ENCODE data around the gene ANGPTL7.
A peak's percentile ranks its signal among the peaks of the same experiment; 100 is the strongest.

The ANGPTL7 gene

DNA sequence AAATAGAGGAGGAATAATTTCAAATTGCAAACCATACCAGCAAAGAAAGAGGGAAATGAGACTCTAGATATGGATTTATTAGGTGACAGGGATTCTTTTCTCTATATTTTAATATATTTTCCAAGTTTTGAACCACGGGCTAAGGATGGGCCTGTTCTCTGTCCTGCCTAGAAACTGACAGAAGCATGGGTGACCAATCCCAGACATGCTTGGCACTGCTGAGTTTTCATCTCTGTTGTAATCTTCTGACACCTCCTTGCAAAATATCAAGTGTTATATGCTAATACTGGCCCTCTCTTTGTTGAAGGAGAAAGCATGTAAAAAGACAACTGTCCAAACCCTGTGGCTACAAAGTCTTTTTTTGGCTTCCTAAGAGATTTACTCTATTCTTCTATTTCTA, 774 bp upstream of the ANGPTL7 start:
- Mint-ChIP-seq H3K36me3 (ENCODE audit: low read depth) (peaks cover 39% of the 10 kb centered on the region), H3K4me1 (peaks cover 6% of the 10 kb centered on the region), H3K27ac (peak overlapping the region in 2 of 3 experiments; percentile 41 to 75), H3K27me3 (ENCODE audit: low read depth) (no peaks in the 10 kb centered on the region), H3K4me3 (no peak overlapping the region), H3K9me3 (no peaks in the 10 kb centered on the region)
- TF ChIP-seq, protein P1, sequence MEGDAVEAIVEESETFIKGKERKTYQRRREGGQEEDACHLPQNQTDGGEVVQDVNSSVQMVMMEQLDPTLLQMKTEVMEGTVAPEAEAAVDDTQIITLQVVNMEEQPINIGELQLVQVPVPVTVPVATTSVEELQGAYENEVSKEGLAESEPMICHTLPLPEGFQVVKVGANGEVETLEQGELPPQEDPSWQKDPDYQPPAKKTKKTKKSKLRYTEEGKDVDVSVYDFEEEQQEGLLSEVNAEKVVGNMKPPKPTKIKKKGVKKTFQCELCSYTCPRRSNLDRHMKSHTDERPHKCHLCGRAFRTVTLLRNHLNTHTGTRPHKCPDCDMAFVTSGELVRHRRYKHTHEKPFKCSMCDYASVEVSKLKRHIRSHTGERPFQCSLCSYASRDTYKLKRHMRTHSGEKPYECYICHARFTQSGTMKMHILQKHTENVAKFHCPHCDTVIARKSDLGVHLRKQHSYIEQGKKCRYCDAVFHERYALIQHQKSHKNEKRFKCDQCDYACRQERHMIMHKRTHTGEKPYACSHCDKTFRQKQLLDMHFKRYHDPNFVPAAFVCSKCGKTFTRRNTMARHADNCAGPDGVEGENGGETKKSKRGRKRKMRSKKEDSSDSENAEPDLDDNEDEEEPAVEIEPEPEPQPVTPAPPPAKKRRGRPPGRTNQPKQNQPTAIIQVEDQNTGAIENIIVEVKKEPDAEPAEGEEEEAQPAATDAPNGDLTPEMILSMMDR (IDR thresholded peaks at IDR 0.05; ENCODE audit: unreplicated experiment in 3 of 3): no peak

DNA sequence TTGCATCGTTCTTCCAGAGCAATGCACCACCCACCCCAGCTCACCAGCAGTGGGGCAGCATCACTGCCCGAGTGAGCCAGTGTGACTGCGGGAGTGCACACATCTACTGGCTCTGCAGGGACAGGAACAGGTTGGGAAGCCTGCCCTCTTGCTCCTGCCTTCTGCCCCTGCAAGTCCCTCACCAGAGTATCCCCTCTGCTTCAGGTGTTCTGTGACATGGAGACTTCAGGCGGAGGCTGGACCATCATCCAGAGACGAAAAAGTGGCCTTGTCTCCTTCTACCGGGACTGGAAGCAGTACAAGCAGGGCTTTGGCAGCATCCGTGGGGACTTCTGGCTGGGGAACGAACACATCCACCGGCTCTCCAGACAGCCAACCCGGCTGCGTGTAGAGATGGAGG, 4.2 kb downstream of the ANGPTL7 start:
- H3K9me3 Mint-ChIP-seq: no peaks in the 10 kb centered on the region

DNA sequence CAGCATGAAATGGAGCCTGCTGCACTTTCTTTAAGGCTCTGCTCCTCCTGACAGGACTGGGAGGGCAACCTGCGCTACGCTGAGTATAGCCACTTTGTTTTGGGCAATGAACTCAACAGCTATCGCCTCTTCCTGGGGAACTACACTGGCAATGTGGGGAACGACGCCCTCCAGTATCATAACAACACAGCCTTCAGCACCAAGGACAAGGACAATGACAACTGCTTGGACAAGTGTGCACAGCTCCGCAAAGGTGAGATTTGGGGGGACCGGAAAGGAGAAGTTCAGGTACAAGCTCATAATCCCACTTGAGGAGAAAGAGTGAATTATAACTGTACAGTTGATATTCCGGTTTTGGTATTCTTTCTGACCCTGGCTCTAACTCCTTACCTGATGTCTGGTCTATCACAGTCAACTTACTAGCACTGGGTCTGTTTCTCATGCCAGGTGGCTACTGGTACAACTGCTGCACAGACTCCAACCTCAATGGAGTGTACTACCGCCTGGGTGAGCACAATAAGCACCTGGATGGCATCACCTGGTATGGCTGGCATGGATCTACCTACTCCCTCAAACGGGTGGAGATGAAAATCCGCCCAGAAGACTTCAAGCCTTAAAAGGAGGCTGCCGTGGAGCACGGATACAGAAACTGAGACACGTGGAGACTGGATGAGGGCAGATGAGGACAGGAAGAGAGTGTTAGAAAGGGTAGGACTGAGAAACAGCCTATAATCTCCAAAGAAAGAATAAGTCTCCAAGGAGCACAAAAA, 5.4 kb downstream of the ANGPTL7 start:
- H3K9me3 Mint-ChIP-seq: no peaks in the 10 kb centered on the region
- peaks cover 60% of the 10 kb centered on the region for H3K36me3 Mint-ChIP-seq (ENCODE audit: low read depth)
- no peaks in the 10 kb centered on the region for H3K27me3 Mint-ChIP-seq (ENCODE audit: low read depth)
- no peak overlapping the region for H3K4me3 Mint-ChIP-seq
- no peak overlapping the region for H3K27ac Mint-ChIP-seq
- no peaks in the 10 kb centered on the region for H3K4me1 Mint-ChIP-seq
- TF ChIP-seq, protein P1 (IDR thresholded peaks at IDR 0.05; ENCODE audit: unreplicated experiment in 3 of 3): no peak

More for the DNA sequence above, 4.2 kb downstream of the ANGPTL7 start:
- Mint-ChIP-seq H3K27me3 (ENCODE audit: low read depth) (no peaks in the 10 kb centered on the region), H3K4me3 (no peak overlapping the region), H3K36me3 (ENCODE audit: low read depth) (peaks cover 48% of the 10 kb centered on the region), H3K27ac (no peak overlapping the region), H3K4me1 (peaks cover 6% of the 10 kb centered on the region)
- TF ChIP-seq, protein P1 (IDR thresholded peaks at IDR 0.05; ENCODE audit: unreplicated experiment in 3 of 3): no peak

DNA sequence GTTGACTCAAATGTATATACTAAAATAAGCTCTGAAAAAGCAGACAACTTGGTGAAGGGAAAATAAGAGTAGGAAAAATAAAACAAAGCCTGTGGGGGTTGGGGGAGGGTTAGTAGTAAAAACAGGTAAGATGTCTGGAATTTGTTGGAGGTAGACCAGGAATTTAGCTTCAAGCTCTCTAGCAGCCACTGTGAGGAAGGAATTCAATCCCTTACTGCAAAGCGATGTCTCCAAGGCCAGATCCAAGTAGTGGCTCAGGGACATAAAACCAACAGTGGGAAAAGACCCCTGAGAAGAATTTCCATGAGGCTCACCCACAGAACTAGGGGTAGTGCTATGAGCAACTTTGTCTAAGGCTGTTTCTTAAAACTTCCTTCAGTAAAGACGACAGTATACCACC, 7.8 kb downstream of the ANGPTL7 start:
- Mint-ChIP-seq H3K27ac (no peak overlapping the region), H3K36me3 (ENCODE audit: low read depth) (peaks cover 54% of the 10 kb centered on the region), H3K4me3 (no peak overlapping the region), H3K27me3 (ENCODE audit: low read depth) (no peaks in the 10 kb centered on the region), H3K9me3 (no peaks in the 10 kb centered on the region), H3K4me1 (no peaks in the 10 kb centered on the region)
- TF ChIP-seq, protein P1 (IDR thresholded peaks at IDR 0.05; ENCODE audit: unreplicated experiment in 3 of 3): no peak

DNA sequence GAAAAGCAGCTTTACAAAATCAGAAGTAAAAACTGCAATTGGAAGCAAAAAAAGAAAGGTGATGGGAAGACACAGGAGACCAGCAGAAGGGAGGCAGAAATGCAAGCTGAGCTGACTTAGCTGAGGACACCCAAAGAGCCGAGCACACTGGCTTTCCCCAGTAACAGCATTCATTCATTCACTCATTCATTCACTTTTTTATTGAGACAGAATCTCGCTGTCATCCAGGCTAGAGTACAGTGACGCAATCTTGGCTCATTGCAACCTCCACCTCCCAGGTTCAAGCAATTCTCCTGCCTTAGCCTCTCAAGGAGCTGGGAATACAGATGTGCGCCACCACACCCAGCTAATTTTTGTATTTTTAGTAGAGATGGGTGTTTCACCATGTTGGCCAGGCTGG, 8.2 kb downstream of the ANGPTL7 start:
- Mint-ChIP-seq H3K27ac (no peak overlapping the region), H3K9me3 (no peaks in the 10 kb centered on the region), H3K4me1 (no peaks in the 10 kb centered on the region), H3K27me3 (ENCODE audit: low read depth) (no peaks in the 10 kb centered on the region), H3K4me3 (no peak overlapping the region), H3K36me3 (ENCODE audit: low read depth) (peaks cover 51% of the 10 kb centered on the region)
- TF ChIP-seq, protein P1 (IDR thresholded peaks at IDR 0.05; ENCODE audit: unreplicated experiment in 3 of 3): no peak

DNA sequence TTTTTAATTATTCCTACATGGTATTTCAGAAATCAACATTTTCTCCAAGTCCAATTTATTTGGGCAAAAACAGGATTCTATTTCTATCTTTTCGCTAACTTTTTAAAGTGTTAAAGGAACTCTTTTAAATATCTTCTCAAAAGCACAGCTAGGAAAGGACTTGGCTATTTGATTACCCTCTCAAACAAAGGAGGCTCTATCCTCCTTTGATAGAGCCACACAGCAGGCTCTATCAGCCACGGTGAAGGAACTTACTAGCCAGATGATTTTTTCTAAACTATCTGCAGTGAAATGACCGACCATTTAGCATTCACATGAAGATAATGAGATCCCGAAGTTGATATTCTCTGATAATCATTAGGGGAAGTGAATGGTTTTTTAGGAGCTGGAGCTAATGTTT, 9.1 kb downstream of the ANGPTL7 start:
- Mint-ChIP-seq H3K27me3 (ENCODE audit: low read depth) (no peaks in the 10 kb centered on the region), H3K9me3 (no peaks in the 10 kb centered on the region), H3K4me1 (no peaks in the 10 kb centered on the region), H3K36me3 (ENCODE audit: low read depth) (peaks cover 47% of the 10 kb centered on the region), H3K4me3 (no peak overlapping the region), H3K27ac (no peak overlapping the region)
- TF ChIP-seq, protein P1 (IDR thresholded peaks at IDR 0.05; ENCODE audit: unreplicated experiment in 3 of 3): no peak
